AG04450 (cell line): ENCODE measurements around the gene BEND5. TPM values are rescaled to one million over a fixed set of nuclear protein-coding genes. Genes with fewer than 3 reads are reported as not detected.

Experiments used
- CTCF ChIA-PET: fragments of 300-600, 350-600 bp; formaldehyde crosslinking; extraction: SDS; loops from one replicate; lab custom pipeline; 2022; ENCODE audit warnings: antibody characterized with exemption, inconsistent platforms; lab: Charles Lee
- POLR2A ChIA-PET: fragments of 350-600 bp; formaldehyde crosslinking; extraction: SDS; loops from one replicate; lab custom pipeline; 2021; ENCODE audit warnings: antibody characterized with exemption, inconsistent platforms; lab: Yijun Ruan, JAX
- DNase-seq: peaks from one replicate; pipeline ENCODE4 v3.0.0-alpha.2; 2011; ENCODE audit warnings: low read depth, low spot score
- H3K27ac ChIP-seq: one replicate; pipeline ENCODE4 v1.5.1; 2012; ENCODE audit warnings: low read depth, low read length, control low read depth
- H3K27me3 ChIP-seq: one replicate; pipeline ENCODE4 v1.6.0; 2012; ENCODE audit warnings: low read length; ENCODE audit not compliant: control insufficient read depth, insufficient read depth
- H3K4me3 ChIP-seq: 2 replicates; pipeline ENCODE4 v1.5.1; 2011; ENCODE audit warnings: mild to moderate bottlenecking, low read depth, low read length, control low read depth
- H3K9me3 ChIP-seq: 2 replicates; pipeline ENCODE4 v1.5.1; 2012; ENCODE audit warnings: low read length; ENCODE audit not compliant: control insufficient read depth, insufficient read depth
- CTCF ChIP-seq: IDR thresholded peaks from 2 replicates; pipeline ENCODE4 v1.5.1; 2011; ENCODE audit warnings: low read depth, low read length, control low read depth, inconsistent platforms
- polyA plus RNA-seq: library from polyadenylated mRNA; depleted of rRNA; stranded (reverse); fragments of >200 nt; gene quantifications from 2 replicates; pipeline ENCODE4 v1.2.3, GENCODE V29; 2011

The BEND5 gene
- polyA plus RNA-seq, 1 experiment = 0.74 TPM

GRCh38 chr1:48725341-48726046 is 51.2 kb downstream of the BEND5 start:
- no peak for TF ChIP-seq CTCF
- Histone ChIP-seq H3K9me3 (no peaks in the 10 kb centered on the region), H3K27me3 (no peaks in the 10 kb centered on the region), H3K27ac (no peak overlapping the region), H3K4me3 (no peak overlapping the region)
- ChIA-PET POLR2A (no interaction called here), CTCF (no interaction called here)
- no peak for DNase-seq

DNA sequence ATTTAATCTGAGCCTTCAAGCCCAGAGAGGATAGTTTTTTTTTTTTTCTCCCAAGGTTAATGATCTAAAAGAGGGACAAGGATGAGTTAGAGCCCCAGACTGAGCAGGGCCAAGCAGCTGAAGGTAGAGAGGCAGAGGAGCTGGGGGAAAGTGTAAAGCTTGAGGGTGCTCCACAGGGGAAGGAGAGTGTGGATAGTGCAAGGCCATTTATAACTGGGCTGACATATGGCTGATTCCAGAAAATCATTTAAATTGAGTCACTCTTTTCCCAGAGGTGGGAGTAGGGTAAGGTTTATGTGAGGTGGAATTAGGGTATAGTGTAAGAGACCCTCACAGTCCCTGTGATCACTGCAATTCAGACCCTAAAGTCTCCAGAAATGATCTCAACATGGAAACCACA is 55.8 kb downstream of the BEND5 start:
- no peaks in the 10 kb centered on the region for H3K27me3 ChIP-seq
- no peak for DNase-seq
- TF ChIP-seq CTCF = no peak
- H3K4me3 ChIP-seq = no peak overlapping the region
- ChIA-PET CTCF (no interaction called here), POLR2A (no interaction called here)
- no peak overlapping the region for H3K27ac ChIP-seq
- no peaks in the 10 kb centered on the region for H3K9me3 ChIP-seq

DNA sequence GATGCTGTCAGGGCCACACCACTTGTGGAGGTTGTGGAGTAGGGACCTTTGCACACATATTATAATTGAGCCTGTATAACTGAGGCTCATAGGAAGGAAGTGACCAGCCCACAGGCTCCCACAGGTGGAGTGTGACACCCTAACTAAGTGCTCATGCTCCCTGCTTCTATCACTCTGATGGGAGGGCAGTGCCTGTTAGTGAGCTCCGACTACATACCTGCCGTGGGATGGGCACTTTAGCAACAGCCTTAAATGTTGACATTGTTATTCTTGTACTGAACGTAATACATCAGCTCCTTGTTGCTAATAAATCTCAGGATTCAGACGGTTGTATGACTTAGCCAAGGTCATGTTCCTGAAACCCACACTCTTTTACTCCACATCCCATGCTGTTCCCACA is 58.0 kb downstream of the BEND5 start:
- ChIA-PET POLR2A (no interaction called here), CTCF (no interaction called here)
- no peak for DNase-seq
- H3K27me3 ChIP-seq = no peaks in the 10 kb centered on the region
- no peak for TF ChIP-seq CTCF
- H3K27ac ChIP-seq = no peak overlapping the region
- no peak overlapping the region for H3K4me3 ChIP-seq
- H3K9me3 ChIP-seq = no peaks in the 10 kb centered on the region

GRCh38 chr1:48718116-48718630 is 58.5 kb downstream of the BEND5 start:
- ChIA-PET POLR2A (no interaction called here), CTCF (no interaction called here)

More at GRCh38 chr1:48718116-48718630, 58.5 kb downstream of the BEND5 start:
- H3K27me3 ChIP-seq = no peaks in the 10 kb centered on the region
- TF ChIP-seq CTCF = no peak
- DNase-seq = no peak
- H3K27ac ChIP-seq = no peak overlapping the region
- H3K4me3 ChIP-seq = no peak overlapping the region
- H3K9me3 ChIP-seq = no peaks in the 10 kb centered on the region
